OCI-LY1 (cell line): Measurements from ENCODE around the gene NBEA.

Source experiments
- CTCF ChIP-seq: fragments of 200-600 bp; sonication (generic), shearing (Covaris generic); IDR thresholded peaks from 2 replicates; pipeline ENCODE4 v1.5.1; 2017; ENCODE audit warnings: mild to moderate bottlenecking, antibody characterized with exemption, low read length, moderate library complexity, mixed read lengths
- EZH2 ChIP-seq: fragments of 200-600 bp; sonication (generic), shearing (Covaris generic); IDR thresholded peaks from 2 replicates; pipeline ENCODE4 v1.8.0; 2017; ENCODE audit warnings: borderline replicate concordance, mixed run types, mild to moderate bottlenecking, antibody characterized with exemption, low read length, moderate library complexity, mixed read lengths

GRCh38 chr13:35198613-35199200 is 256.6 kb downstream of the NBEA start:
- TF ChIP-seq CTCF (no peak), EZH2 (no peak)
